Fibroblast of mammary gland (primary cell): ENCODE measurements around the gene ZNF423.

Experiments used
- DNase-seq: peaks from one replicate; pipeline ENCODE4 v3.0.0-alpha.2; 2010; ENCODE audit warnings: low read depth
- H3K4me3 ChIP-seq: 2 replicates; pipeline ENCODE4 v1.5.1; 2011; ENCODE audit warnings: low read depth, mild to moderate bottlenecking, low read length, moderate library complexity; ENCODE audit not compliant: control insufficient read depth
- TF ChIP-seq, protein P1 (sequence below): conservative IDR thresholded peaks from 2 replicates; pipeline ENCODE4 v1.5.1; 2011; ENCODE audit warnings: low read depth, low read length, inconsistent platforms; ENCODE audit not compliant: control insufficient read depth, insufficient read depth

Gene ZNF423

DNA sequence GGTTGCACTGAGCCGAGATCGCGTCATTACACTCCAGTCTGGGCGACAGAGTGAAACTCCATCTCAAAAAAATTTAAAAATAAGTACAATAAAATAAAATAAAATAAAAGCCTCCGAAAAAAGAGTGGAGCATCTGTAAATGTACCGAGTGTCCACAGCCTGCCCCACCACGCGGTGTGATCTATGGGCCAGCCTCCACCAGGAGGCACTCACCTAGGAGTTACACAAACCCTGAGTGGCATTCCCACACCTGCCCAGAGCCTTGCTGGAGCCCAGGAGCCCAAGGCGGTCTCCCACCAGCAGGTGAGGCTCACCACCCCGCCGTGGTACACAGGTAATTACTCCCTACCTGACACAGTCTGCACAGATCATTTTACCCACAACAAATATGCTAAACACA is 183.2 kb downstream of the ZNF423 start:
- TF ChIP-seq, protein P1, sequence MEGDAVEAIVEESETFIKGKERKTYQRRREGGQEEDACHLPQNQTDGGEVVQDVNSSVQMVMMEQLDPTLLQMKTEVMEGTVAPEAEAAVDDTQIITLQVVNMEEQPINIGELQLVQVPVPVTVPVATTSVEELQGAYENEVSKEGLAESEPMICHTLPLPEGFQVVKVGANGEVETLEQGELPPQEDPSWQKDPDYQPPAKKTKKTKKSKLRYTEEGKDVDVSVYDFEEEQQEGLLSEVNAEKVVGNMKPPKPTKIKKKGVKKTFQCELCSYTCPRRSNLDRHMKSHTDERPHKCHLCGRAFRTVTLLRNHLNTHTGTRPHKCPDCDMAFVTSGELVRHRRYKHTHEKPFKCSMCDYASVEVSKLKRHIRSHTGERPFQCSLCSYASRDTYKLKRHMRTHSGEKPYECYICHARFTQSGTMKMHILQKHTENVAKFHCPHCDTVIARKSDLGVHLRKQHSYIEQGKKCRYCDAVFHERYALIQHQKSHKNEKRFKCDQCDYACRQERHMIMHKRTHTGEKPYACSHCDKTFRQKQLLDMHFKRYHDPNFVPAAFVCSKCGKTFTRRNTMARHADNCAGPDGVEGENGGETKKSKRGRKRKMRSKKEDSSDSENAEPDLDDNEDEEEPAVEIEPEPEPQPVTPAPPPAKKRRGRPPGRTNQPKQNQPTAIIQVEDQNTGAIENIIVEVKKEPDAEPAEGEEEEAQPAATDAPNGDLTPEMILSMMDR: no peak
- no peak for DNase-seq
- H3K4me3 ChIP-seq: no peak overlapping the region

GRCh38 chr16:49671333-49671732 is 184.6 kb downstream of the ZNF423 start:
- H3K4me3 ChIP-seq: no peak overlapping the region
- DNase-seq: no peak
- TF ChIP-seq, protein P1: no peak

DNA sequence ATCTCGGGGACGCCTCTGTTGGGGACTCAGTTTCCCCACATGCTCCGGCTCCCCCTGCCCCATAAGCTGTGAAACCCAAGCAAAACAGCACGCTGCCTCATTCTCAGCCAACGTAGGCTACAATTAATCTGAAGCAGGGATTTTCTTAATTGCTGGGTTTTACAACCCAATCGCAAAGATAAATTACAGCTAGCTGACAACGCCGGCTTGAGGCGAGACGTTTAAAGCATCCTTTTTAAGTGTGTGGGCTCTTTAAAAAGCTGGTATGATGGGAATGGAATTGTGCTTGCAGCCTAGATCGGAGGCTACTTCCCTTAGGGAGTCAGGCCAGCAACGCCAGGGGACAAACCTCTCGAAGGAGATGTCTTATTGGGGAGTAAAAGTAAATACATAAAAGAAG is 185.3 kb downstream of the ZNF423 start:
- TF ChIP-seq, protein P1: no peak
- DNase-seq: no peak
- H3K4me3 ChIP-seq: no peak overlapping the region

GRCh38 chr16:49665482-49666230 is 190.3 kb downstream of the ZNF423 start:
- TF ChIP-seq, protein P1: no peak
- no peak for DNase-seq
- no peak overlapping the region for H3K4me3 ChIP-seq

DNA sequence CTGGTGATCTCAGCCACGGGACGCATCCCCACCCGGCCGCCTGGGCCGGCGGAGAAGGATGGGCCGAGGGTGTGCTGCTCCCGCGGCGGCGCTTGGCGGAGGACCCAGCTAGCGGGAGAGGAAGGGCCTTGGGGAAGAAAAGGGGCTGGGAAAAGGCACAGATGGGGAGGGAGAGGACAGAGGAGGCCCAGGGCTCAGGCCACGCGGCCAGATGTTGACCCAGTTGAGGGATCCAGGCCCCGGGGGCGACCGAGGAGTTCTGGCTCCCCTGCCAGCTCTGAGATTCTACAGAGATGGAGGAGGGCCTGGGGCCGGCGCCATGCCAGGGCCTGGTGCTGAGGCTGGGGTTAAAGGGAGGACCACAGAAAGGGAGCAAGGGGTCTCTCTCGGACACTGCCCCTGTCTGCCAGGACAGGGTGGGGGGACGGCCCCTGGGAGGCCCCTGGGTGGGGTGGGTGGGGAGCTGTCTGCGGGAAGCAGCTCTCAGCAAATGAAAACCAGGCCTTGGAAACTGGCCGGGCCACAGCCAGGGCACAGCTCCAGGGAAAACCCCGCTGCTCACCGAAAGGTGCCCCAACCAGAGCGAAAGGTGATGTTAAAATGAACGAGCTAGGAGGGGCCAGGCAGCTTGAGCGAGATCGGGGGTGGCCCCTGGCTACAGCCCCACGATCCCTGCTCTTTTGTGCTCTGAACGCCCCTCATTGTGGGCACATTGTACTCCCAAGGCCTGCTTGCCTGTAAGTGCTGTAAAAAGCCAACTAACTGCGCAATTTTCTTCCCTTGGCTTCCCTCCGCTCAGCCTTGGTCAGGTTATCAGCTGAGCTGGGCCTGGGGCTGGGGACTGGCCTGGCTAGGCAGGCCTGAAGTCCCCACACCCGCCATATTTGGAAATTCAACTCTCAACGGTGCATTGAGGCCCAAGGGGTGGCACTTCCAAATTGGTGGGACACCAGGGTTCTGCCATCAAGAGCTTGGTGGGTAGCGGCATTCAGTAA is 191.4 kb downstream of the ZNF423 start:
- TF ChIP-seq, protein P1: no peak

DNA sequence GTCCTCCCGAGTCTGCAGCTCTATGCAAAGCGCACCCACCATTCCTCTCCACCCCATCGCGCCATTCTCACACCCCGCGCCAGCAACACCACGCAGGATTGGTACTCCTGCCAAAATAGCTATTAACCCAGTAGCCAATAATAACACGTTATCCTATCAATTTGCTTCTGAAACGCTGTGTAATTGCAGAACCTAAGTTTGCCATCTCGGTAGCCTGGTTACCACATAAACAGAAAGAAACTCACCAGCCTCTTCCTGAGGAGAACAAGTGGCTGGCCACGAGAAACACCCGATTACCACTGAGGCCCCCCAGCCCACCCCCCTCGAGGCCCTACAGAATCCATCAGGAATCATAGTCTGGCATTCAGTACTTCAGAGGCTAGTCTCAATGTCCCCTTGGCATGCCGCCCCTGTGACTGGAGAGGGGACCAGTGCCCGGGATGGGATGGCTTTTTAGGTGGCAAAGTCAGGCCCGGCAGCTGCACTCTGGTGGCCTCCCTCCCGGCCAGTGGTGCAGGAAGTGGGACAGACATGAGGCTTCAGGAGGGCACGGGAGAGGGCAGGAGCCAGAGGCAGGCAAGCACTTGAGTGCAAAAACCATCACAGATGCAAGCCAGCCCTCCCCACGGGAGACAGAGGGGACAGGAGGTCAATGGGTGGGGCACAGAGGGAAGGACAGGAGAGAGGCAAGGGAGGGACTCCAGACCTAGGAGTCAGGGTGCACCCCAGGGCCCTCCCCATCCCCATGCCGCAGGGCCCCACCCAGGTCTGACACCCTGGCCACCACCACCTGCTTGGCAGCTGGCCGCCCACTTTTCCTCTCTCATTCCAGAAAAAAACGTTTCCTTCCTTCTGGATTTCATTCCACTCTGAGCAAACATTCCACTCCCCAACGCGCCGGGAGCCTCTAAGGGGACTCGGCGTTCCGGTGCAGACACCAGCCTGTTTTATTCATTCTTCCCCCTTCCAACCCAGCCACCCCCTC is 192.5 kb downstream of the ZNF423 start:
- H3K4me3 ChIP-seq: no peak overlapping the region
- TF ChIP-seq, protein P1: no peak
- DNase-seq: no peak

More for the DNA sequence above, 191.4 kb downstream of the ZNF423 start:
- no peak overlapping the region for H3K4me3 ChIP-seq
- DNase-seq: no peak
